Measurements from ENCODE around the gene AKAP6.

GRCh38 chr14:32720927-32721326, 391.8 kb downstream of the AKAP6 start:
- TF ChIP-seq CTCF (IDR thresholded peaks at IDR 0.05; ENCODE audit: low read depth, low read length, poor library complexity, severe bottlenecking) (no peak), EZH2phosphoT487 (IDR thresholded peaks at IDR 0.05; ENCODE audit: borderline replicate concordance, low read length) (no peak)
